ENCODE results near the gene COL6A5. TPM values are rescaled to one million over a fixed set of nuclear protein-coding genes. Genes with fewer than 3 reads are reported as not detected.

The COL6A5 gene
- total and polyA plus RNA-seq, 10 of the 15 experiments (the other 5 are each of a cell fraction or from before 2014, with no cell fraction given): 0.04 to 0.11 TPM; not detected in 8

GRCh38 chr3:130473416-130473815 lies 127.9 kb downstream of the COL6A5 start:
- H3K36me3 ChIP-seq (ENCODE audit: control insufficient read depth in 2 of 2, insufficient read depth in 2 of 2, low read length in 1 of 2): no peaks in the 10 kb centered on the region
- DNase-seq (ENCODE audit: low read depth, low spot score) (no peak), ATAC-seq (no peak), FAIRE-seq (no peak)
- 47% methylated on average over 2 of the region's 2 CpGs for WGBS (ENCODE audit: insufficient coverage, insufficient replicate concordance, low lambda C conversion rate, missing lambda C conversion rate)
- no peaks in the 10 kb centered on the region for H3K27me3 ChIP-seq (replicated peaks in 1 of 2; ENCODE audit: control insufficient read depth in 2 of 2, insufficient read depth in 2 of 2, low read length in 1 of 2)
- H3K4me1 ChIP-seq (ENCODE audit: control insufficient read depth, insufficient read depth, low read length): no peaks in the 10 kb centered on the region
- H3K27ac ChIP-seq (ENCODE audit: control insufficient read depth, insufficient read depth): no peak overlapping the region
- CTCF ChIA-PET: no interaction called here
- H3K9me3 ChIP-seq (replicated peaks; ENCODE audit: control insufficient read depth, insufficient read depth, low read length): no peaks in the 10 kb centered on the region
- RAD21 ChIA-PET (ENCODE audit: unreplicated experiment): no interaction called here
- no peak overlapping the region for H3K9ac ChIP-seq (ENCODE audit: control insufficient read depth, insufficient read depth, low read length)
- POLR2A ChIA-PET: no interaction called here
- H4K20me1 ChIP-seq (ENCODE audit: control insufficient read depth, insufficient read depth): no peaks in the 10 kb centered on the region
- H3K4me3 ChIP-seq: no peak overlapping the region
- no peak overlapping the region for H2AFZ ChIP-seq (ENCODE audit: control insufficient read depth, low read depth, low read length)
- SMC1A ChIA-PET (ENCODE audit: uncharacterized antibody, unreplicated experiment): no interaction called here
- in situ Hi-C loops (cut with MboI): no loop called here
- no peaks in the 10 kb centered on the region for H3K79me2 ChIP-seq (ENCODE audit: control insufficient read depth, insufficient read depth, low read length)
- intact Hi-C loops (cut with micrococcal nuclease; ENCODE audit: unreplicated experiment): no loop called here
- no peak overlapping the region for H3K4me2 ChIP-seq (ENCODE audit: control insufficient read depth, insufficient read depth)
- BruUV-seq (replicated peaks): no TSS peak
- TF ChIP-seq POLR2AphosphoS2 (IDR thresholded peaks at IDR 0.05; ENCODE audit: low read depth, low read length) (no peak), BACH1 (IDR thresholded peaks at IDR 0.05; ENCODE audit: borderline replicate concordance) (no peak), NKRF (conservative IDR thresholded peaks at IDR 0.05) (no peak), RELA (IDR thresholded peaks at IDR 0.05; ENCODE audit: borderline replicate concordance, partially characterized antibody) (no peak), SREBF1 (IDR thresholded peaks at IDR 0.05; ENCODE audit: low read length) (no peak)

DNA sequence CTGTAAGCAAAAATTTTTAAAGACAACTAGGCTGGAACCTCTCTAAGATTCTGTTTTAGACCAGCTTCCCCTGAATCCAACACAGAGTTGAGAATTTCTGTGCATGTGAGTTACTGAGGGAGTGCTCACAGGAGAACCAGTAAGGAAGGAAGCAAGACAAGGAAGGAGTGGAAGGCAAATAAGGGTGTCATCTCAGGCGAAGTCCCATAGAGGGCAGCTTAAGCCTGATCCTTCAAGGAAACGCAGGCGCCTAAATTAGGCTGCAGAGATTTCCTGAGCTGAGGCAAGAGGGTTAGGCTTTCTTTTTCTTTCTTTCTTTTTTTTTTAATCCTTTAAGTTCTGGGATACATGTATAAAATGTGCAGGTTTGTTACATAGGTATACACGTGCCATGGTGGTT lies 135.3 kb downstream of the COL6A5 start:
- DNase-seq (ENCODE audit: low read depth, low spot score) (no peak), FAIRE-seq (no peak), ATAC-seq (no peak)
- no peak overlapping the region for H3K27ac ChIP-seq (ENCODE audit: control insufficient read depth, insufficient read depth)
- no peaks in the 10 kb centered on the region for H3K9me3 ChIP-seq (replicated peaks; ENCODE audit: control insufficient read depth, insufficient read depth, low read length)
- no peaks in the 10 kb centered on the region for H3K27me3 ChIP-seq (replicated peaks in 1 of 2; ENCODE audit: control insufficient read depth in 2 of 2, insufficient read depth in 2 of 2, low read length in 1 of 2)
- no peaks in the 10 kb centered on the region for H4K20me1 ChIP-seq (ENCODE audit: control insufficient read depth, insufficient read depth)
- ChIA-PET POLR2A (no interaction called here), RAD21 (ENCODE audit: unreplicated experiment) (no interaction called here), CTCF (interaction anchor here (0.6 kb wide), 1 partner anchor 49 kb away, joined by 3 read pairs; no protein-coding TSS in a partner anchor), SMC1A (ENCODE audit: uncharacterized antibody, unreplicated experiment) (no interaction called here)
- in situ Hi-C loops (cut with MboI): no loop called here
- no peaks in the 10 kb centered on the region for H3K4me1 ChIP-seq (ENCODE audit: control insufficient read depth, insufficient read depth, low read length)
- no peak overlapping the region for H3K4me2 ChIP-seq (ENCODE audit: control insufficient read depth, insufficient read depth)
- intact Hi-C loops (cut with micrococcal nuclease; ENCODE audit: unreplicated experiment): no loop called here
- TF ChIP-seq, protein P1, sequence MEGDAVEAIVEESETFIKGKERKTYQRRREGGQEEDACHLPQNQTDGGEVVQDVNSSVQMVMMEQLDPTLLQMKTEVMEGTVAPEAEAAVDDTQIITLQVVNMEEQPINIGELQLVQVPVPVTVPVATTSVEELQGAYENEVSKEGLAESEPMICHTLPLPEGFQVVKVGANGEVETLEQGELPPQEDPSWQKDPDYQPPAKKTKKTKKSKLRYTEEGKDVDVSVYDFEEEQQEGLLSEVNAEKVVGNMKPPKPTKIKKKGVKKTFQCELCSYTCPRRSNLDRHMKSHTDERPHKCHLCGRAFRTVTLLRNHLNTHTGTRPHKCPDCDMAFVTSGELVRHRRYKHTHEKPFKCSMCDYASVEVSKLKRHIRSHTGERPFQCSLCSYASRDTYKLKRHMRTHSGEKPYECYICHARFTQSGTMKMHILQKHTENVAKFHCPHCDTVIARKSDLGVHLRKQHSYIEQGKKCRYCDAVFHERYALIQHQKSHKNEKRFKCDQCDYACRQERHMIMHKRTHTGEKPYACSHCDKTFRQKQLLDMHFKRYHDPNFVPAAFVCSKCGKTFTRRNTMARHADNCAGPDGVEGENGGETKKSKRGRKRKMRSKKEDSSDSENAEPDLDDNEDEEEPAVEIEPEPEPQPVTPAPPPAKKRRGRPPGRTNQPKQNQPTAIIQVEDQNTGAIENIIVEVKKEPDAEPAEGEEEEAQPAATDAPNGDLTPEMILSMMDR (IDR thresholded peaks at IDR 0.05 in 2 of 3, conservative IDR thresholded peaks at IDR 0.05 in 1 of 3; ENCODE audit: control insufficient read depth in 2 of 3, extremely low read depth in 1 of 3, insufficient read depth in 1 of 3, low read depth in 3 of 3, low read length in 3 of 3): peak in 2 of 3 experiments; percentile 5 to 9; a peak in 1 of 6 replicates
- no peak for TF ChIP-seq YY1 (IDR thresholded peaks at IDR 0.05; ENCODE audit: low read depth, low read length)
- no peak overlapping the region for H3K4me3 ChIP-seq
- 20% methylated on average over 4 of the region's 4 CpGs for WGBS (ENCODE audit: insufficient coverage, insufficient replicate concordance, low lambda C conversion rate, missing lambda C conversion rate)
- H3K79me2 ChIP-seq (ENCODE audit: control insufficient read depth, insufficient read depth, low read length): no peaks in the 10 kb centered on the region
- no peak overlapping the region for H3K9ac ChIP-seq (ENCODE audit: control insufficient read depth, insufficient read depth, low read length)
- H3K36me3 ChIP-seq (ENCODE audit: control insufficient read depth in 2 of 2, insufficient read depth in 2 of 2, low read length in 1 of 2): no peaks in the 10 kb centered on the region
- BruUV-seq (replicated peaks): no TSS peak
- no peak overlapping the region for H2AFZ ChIP-seq (ENCODE audit: control insufficient read depth, low read depth, low read length)

Measured in GM12878 (cell line).